ENCODE data around the gene TUBD1.

Gene TUBD1

GRCh38 chr17:59814685-59815084, 78.1 kb downstream of the TUBD1 start:
- DNase-seq = no peak

- no peak for DNase-seq
These were observed 78.5 kb downstream of the TUBD1 start for GRCh38 chr17:59814276-59814675.

GRCh38 chr17:59812139-59812538, 80.6 kb downstream of the TUBD1 start:
- DNase-seq = no peak

- DNase-seq = no peak
These were observed 81.5 kb downstream of the TUBD1 start for GRCh38 chr17:59811209-59811608.

GRCh38 chr17:59810894-59811153, 81.9 kb downstream of the TUBD1 start:
- no peak for DNase-seq
